Osteocyte (in vitro differentiated cells): Measurements from ENCODE around the gene MCAM. TPM values are rescaled to one million over a fixed set of nuclear protein-coding genes. Genes with fewer than 3 reads are reported as not detected.
A peak's percentile ranks its signal among the peaks of the same experiment; 100 is the strongest.

Experiments
- DNase-seq: peaks from one replicate; pipeline ENCODE4 v3.0.0; 2021; ENCODE audit warnings: mixed read lengths; ENCODE audit not compliant: unreplicated experiment; ENCODE audit errors: extremely low spot score
- H3K27ac Mint-ChIP-seq: one replicate; pipeline ENCODE4 v1.8.0; 2021; ENCODE audit warnings: mild to moderate bottlenecking, mixed read lengths; ENCODE audit not compliant: unreplicated experiment
- H3K27me3 Mint-ChIP-seq: one replicate; pipeline ENCODE4 v1.8.0; 2021; ENCODE audit warnings: mixed read lengths; ENCODE audit not compliant: unreplicated experiment
- H3K36me3 Mint-ChIP-seq: one replicate; pipeline ENCODE4 v1.8.0; 2021; ENCODE audit warnings: mixed read lengths; ENCODE audit not compliant: unreplicated experiment
- H3K4me1 Mint-ChIP-seq: one replicate; pipeline ENCODE4 v1.8.0; 2021; ENCODE audit warnings: mixed read lengths; ENCODE audit not compliant: unreplicated experiment
- H3K4me3 Mint-ChIP-seq: one replicate; pipeline ENCODE4 v1.8.0; 2021; ENCODE audit warnings: mild to moderate bottlenecking, moderate library complexity, mixed read lengths; ENCODE audit not compliant: unreplicated experiment
- H3K9me3 Mint-ChIP-seq: one replicate; pipeline ENCODE4 v1.8.0; 2021; ENCODE audit warnings: mixed read lengths; ENCODE audit not compliant: unreplicated experiment
- CTCF ChIP-seq: fragments of 200-600 bp; sonication (generic); IDR thresholded peaks from 2 replicates; pipeline ENCODE4 v1.5.0; 2021; ENCODE audit warnings: antibody characterized with exemption, mild to moderate bottlenecking, moderate library complexity
- total RNA-seq: library from RNA; stranded (reverse); gene quantifications from 2 replicates; pipeline ENCODE4 v1.2.1, GENCODE V29; 2021

Gene MCAM
- total RNA-seq, 1 donor from 2014 or later: 74.9 TPM

- Mint-ChIP-seq H3K9me3 (no peaks in the 10 kb centered on the region), H3K4me3 (peak overlapping the region; percentile 35), H3K27me3 (peaks cover 5% of the 10 kb centered on the region), H3K27ac (peak overlapping the region; percentile 50), H3K4me1 (peaks cover 48% of the 10 kb centered on the region), H3K36me3 (no peaks in the 10 kb centered on the region)
- DNase-seq: no peak
- no peak for TF ChIP-seq CTCF
Observed at GRCh38 chr11:119337581-119338317, 20.8 kb upstream of the MCAM start.

- H3K9me3 Mint-ChIP-seq: no peaks in the 10 kb centered on the region
- peak overlapping the region; percentile 7 for H3K27ac Mint-ChIP-seq
- peaks cover 5% of the 10 kb centered on the region for H3K27me3 Mint-ChIP-seq
- no peaks in the 10 kb centered on the region for H3K36me3 Mint-ChIP-seq
- no peak for DNase-seq
- peaks cover 48% of the 10 kb centered on the region for H3K4me1 Mint-ChIP-seq
- H3K4me3 Mint-ChIP-seq: peak overlapping the region; percentile 99
- no peak for TF ChIP-seq CTCF
Observed at GRCh38 chr11:119336744-119337469, 20.0 kb upstream of the MCAM start.

GRCh38 chr11:119335655-119336543 lies 19.0 kb upstream of the MCAM start:
- peak overlapping the region; percentile 27 for H3K27ac Mint-ChIP-seq
- H3K9me3 Mint-ChIP-seq: no peaks in the 10 kb centered on the region
- no peak for TF ChIP-seq CTCF
- H3K27me3 Mint-ChIP-seq: peaks cover 2% of the 10 kb centered on the region
- DNase-seq: no peak
- H3K36me3 Mint-ChIP-seq: no peaks in the 10 kb centered on the region
- H3K4me3 Mint-ChIP-seq: peak overlapping the region; percentile 99
- H3K4me1 Mint-ChIP-seq: peaks cover 47% of the 10 kb centered on the region

- Mint-ChIP-seq H3K36me3 (no peaks in the 10 kb centered on the region), H3K4me1 (peaks cover 44% of the 10 kb centered on the region), H3K9me3 (no peaks in the 10 kb centered on the region), H3K27me3 (peaks cover 8% of the 10 kb centered on the region), H3K4me3 (peak overlapping the region; percentile 99), H3K27ac (peak overlapping the region; percentile 94)
- TF ChIP-seq CTCF: no peak
- no peak for DNase-seq
Observed at GRCh38 chr11:119335091-119335654, 18.2 kb upstream of the MCAM start.
